NCI-H446 (cell line): ENCODE measurements around the gene DOCK11.
A peak's percentile ranks its signal among the peaks of the same experiment; 100 is the strongest.
"Not testable (repeated sequence)": the region's sequence is repeated elsewhere in the genome, so short reads cannot be mapped to it uniquely, and the experiment has no call there.

ENCODE experiments used
- DNase-seq, 2 experiments: peaks; one replicate each; lab custom pipeline; 2025; lab: John Stamatoyannopoulos, UW

DOCK11 gene

DNA sequence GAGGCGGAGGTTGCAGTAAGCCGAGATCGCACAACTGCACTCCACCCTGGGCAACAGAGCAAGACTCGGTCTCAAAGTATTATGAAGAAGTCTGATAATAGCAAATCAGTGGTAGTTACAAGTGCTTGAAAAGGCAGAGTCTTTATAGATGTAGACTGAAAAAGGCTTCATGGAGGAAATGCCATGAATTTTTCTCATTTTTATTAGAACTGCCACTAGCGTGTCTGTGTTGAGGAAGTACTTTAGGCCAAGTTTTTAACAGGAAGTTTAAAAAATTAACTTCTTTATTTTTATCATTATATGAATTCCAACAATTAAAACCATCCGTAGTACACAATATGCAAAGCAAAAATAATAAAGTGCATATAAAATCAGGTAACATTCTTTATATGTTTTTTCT, 199.0 kb downstream of the DOCK11 start:
- DNase-seq = no peak

DNA sequence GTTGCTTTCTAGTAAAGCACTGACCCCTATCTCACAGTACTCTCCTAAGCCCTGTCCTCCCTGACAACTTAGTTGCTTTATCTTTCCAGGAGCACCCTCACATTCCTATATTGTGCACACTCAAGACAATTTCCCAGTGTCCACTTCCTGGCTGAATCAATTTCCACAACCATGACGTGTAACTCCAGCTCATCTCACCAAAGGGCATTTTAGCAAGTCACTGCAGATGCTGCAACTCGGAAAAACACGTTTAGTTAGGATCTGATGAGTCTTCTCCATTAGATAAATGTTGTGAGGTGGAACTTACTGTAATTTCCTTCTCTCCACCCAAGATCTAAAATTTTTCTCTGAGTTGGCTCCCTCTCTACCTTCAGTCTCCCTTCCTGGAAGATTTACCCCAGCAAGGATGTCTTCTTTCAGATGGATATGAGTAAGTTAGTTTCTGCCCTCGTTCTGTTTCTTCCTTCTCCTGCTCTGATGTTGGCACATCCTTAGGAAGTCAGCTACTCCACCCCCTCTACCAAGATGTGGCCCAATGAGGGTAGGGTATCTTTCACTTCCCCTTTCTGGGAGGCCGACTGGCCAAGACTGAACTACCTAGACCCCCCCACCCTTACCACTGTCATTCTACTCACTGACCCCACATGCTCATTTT, 203.0 kb downstream of the DOCK11 start:
- DNase-seq = no peak

DNA sequence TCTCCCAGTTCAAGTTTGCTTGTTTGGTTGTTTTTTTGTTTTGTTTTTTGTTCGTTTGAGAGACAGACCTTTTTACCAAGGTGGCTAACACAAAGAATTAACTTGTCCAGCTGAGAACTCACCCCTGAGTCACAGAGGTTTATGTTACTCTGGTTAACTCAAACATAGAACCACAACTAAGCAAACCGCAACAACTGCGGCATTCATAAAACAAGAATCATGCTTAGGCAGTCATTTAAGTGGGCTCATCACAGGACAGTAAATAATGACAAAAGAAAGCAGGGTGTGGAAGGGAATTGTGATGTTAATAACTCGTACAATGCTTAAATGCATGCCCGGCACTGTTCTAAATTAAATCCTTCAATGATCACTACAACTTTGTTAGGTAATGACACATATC, 207.1 kb downstream of the DOCK11 start:
- DNase-seq = no peak

DNA sequence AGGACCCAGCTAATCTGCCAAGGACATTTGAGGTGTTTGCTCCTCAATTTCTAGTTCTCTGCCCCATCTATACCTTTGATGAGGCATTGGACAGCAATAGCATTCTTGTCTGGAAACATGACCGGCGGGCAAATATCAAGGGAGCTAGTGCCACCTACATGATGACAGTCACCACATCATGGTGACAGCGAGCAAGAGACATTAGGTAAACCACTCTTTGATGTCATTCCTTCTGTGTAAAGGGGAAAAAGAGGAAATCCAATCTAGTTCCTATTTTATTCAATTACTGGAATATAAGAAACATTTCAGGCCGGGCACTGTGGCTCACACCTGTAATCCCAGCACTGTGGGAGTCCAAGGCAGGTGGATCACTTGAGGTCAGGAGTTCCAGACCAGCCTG, 211.1 kb downstream of the DOCK11 start:
- no peak for DNase-seq

DNA sequence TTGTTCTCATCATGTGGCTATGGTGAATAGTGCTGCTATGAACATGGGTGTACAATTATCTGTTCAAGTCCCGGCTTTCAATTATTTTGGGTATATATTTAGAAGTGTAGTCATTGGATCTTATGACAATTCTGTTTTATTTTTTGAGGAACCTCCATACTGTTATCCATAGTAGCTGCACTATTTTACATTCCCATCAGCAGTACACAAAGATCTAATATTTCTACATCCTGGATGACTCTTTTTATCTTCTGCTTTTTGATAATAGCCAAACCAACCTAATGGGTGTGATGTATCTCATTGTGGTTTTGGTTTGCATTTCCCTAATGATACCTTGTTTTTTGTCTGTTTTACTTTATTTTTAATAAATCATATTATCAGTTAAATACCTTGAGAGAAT, 218.9 kb downstream of the DOCK11 start:
- DNase-seq = no peak

DNA sequence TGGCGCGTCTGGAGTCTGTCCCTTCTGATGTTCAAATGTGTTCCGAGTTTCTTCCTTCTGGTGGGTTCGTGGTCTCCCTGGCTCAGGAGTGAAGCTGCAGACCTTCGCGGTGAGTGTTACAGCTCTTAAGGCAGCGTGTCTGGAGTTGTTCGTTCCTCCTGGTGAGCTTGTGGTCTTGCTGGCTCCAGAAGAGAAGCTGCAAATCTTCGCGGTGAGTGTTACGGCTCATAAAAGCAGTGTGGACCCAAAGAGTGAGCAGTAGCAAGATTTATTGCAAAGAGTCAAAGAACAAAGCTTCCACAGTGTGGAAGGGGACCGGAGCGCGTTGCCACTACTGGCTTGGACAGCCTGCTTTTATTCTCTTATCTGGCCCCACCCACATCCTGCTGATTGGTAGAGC, 220.3 kb downstream of the DOCK11 start:
- DNase-seq = not testable (repeated sequence)

DNA sequence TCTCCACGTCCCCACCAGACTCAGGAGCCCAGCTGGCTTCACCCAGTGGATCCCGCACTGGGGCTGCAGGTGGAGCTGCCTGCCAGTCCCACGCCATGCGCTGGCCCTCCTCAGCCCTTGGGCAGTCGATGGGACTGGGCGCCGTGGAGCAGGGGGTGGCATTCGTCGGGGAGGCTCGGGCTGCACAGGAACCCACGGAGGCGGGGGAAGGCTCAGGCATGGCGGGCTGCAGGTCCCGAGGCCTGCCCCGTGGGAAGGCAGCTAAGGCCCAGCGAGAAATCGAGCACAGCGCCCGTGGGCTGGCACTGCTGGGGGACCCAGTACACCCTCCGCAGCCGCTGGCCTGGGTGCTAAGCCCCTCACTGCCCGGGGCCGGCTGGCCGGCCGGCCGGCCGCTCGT, 221.2 kb downstream of the DOCK11 start:
- DNase-seq = not testable (repeated sequence)

DNA sequence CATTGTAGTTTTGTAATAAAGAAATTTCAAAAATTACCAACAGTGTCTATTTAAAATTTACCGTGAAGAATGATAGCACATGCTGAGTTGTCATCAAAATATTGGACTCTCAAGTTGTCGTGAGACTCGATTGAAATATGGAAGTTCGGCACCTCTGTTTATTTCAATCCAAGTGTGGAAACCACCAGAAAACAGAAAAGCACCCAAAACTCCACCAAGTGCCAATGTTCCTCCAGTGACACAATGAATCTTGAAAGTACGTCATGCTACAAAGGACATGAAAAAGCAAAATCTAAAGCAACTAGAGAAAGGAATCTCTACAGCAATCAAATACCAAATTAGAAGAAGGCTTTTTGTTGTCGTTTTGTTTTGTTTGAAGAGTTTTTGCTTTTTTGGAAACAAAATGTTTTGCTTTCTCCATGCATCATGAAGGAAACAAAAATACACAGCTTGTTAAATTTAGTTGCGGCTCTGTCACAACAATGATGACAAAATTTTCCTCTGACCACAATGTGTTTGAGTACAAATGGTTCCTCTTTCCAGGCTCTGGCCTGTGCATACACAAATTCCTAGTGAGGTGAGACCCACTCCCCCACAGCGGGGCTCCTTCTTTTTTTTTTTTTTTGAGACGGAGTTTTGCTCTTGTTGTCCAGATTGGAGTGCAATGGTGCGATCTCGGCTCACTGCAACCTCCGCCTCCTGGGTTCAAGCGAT, 222.2 kb downstream of the DOCK11 start:
- no peak for DNase-seq

DNA sequence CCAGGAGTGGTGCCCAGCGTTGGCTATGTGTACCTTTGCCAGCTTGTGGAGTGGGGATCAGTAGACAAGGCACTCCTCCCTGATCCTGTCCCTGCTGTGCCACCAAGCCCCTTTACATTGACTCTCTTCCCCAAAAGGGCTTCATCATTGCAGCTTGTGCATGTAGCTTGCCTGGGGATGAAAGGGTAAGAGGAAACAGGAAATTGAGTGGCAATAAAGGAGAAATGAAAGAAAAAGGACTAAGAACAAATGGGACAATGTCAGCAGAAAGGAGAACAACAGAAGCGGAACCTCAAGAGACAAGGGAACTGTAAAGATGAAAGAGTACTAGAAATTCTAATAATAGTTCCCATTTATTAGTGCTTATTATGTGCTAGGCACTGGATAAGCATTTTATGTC, 223.1 kb downstream of the DOCK11 start:
- DNase-seq = no peak

DNA sequence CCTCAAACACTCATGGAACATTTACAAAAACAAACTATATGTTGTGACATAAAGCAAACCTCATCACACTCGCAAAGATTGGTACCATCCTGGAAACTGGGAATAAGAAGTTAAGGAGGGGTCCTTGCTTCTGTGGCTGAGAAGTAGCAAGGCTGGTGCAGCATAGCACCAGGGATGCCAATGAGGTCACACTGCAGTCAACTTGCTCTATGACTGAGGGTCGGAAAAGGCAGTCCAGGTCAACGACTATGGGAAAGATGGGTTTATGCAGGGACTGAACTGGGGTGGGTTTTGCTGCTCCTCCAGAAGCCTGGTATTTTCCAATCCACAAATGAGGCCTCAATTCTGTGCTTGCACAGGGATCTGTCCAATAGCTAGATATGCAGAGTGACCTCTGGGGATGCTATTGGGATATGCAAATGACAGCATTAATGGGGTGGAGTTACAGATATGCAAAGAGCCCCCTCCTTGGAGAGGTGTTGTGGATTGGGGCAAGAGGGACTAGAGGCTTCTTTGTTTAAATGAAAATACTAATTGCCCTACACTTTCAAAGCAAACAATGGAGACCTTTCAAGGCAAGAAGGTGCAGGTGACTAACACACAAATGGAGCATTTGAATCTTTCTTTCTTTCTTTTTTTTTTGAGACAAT, 224.6 kb downstream of the DOCK11 start:
- no peak for DNase-seq

DNA sequence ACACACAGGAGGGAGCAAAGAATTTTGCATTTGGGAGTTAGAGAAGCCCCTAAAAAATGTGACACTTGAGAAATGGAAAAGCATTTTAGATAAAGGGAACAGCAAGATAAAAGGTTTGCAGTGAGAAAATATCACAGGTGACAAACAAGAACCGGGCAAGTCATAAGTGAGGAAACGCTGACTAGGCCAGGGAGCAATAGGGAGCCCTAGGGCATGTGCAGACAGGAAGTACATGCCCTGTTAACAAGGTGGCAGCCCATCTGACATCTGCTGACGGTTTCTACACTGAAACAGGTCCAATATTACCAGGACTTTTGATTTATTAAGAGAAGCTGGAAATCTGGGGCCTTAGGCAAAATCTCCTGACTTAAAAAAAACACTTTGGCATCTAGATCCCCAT, 227.8 kb downstream of the DOCK11 start:
- no peak for DNase-seq

DNA sequence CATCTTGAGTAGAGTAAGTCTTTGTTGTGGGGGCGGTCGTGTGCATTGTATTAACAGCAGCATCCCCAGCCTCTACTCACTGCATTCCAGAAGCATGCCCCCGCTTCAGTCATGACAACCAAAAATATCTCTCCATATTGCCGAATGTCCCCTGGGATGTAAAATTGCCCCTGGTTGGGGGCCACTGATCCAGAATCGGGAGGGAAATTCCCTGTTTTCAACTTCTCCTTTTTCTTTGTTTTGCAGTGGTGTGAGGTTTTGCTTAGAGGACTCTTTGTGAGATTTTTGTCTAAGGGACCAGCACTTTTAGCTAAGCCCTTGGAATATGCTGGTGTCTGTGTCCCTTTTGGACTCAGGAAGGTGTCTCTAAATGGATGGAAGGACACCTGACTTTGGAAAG, 228.8 kb downstream of the DOCK11 start:
- DNase-seq = no peak

DNA sequence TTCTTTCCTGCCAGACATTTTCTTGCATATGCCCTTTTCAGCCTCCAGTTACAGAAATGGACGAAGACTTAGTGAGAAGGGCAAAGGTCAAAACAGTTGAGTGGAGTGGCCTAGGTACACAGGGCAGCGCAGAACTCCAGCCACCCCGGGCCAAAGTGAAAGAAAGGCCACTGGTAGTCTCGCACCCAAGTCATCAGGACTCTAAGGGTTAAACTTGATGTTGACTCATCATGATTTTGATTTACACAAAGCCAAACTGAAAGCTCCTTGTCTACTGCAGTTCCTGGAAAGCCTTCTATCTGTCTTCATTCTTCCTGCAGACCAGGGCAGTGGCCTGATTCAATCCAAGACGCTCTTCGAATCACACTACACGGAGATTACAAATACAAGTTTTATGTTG, 229.2 kb downstream of the DOCK11 start:
- DNase-seq = no peak

DNA sequence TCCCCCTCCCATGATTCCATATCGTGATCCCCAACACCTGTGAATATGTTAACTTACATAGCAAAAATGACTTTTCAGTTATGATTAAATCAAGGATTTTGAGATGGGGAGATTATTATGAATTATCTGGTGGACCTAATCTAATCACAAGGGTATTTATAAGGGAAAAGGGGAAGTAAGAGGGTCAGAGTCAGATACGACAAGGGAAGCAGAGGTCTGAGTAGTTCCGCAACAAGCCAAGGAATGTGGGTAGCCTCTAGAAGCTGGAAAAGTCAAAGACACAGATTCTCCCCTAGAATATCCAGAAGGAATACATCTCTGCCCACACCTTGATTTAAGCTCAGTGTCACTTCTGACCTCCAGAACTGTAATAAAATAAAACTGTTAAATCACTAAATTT, 230.8 kb downstream of the DOCK11 start:
- no peak for DNase-seq

DNA sequence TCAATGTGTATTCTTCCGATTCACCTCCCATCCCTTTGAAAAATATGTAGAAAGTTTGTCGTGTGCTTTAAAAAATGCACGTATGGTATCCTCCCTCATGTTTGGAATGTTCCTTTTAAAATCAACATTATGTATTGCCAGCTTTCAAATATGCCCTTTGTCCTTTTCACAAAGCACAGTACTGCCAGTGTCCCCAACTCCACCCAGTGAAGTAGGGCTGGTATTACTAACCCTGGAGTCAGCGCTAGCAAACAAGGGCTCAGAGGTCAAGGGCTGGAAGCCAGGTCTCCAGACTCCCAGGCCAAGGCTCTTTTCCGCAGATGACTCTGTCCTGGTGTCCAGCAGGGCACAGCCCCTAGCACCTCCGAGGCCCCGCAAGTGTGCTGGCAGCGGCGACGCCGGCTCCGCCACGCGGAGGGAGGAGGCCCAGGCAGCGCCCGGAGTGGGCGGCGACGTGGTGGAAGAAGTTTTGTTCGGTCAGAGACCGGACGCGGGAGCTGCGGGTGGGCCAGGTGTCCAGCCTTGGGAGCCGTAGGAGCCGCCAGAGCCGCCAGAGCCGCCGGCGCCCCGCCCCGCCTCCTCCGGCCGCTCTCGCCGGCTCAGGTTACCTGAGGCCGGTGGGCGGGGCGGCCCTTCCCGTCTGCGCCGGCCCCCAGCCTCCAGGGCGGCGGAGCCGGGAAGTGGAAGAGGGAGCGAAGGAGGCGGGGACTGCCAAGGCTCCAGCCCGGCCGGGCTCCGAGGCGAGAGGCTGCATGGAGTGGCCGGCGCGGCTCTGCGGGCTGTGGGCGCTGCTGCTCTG, 231.5 kb downstream of the DOCK11 start, which contains the start of gene IL13RA1:
Gene IL13RA1 (plus strand): TSS at position 720 of the 799 bp plus-strand sequence. CDS start 33 bp downstream, at position 753.
- peak in 1 of 2 experiments; percentile 65 for DNase-seq

DNA sequence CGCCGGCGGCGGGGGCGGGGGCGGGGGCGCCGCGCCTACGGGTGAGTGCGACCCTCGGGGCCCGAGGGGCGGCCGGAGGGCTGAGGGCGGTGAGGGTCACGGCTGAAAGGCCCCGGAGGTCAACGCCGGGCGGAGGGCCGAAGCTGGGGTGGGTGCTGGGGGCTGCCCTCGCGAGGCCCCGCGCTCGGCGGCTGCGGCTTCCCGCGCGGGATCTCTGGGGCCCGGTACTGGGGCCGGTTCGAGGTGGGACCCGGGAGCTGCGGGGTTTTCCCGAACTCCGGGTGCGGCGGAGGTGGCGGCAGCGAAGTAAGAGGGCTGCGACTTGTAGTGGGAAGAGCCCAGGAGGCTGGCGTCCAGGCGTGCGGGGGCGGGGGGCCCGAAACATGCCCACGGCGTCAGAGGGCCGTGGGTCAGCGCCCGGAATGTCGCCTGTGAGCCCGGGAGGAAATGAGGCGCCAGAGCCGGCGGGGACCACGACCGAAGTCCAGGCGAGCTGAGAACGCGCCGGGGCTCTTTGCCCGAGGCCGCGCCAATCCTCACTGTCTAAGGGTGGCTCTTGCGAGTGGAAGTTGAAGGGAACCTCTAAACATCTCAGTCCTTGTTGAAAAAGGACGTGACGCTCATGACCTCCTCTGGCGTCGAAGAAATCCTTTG, 232.2 kb downstream of the DOCK11 start:
- DNase-seq = no peak

DNA sequence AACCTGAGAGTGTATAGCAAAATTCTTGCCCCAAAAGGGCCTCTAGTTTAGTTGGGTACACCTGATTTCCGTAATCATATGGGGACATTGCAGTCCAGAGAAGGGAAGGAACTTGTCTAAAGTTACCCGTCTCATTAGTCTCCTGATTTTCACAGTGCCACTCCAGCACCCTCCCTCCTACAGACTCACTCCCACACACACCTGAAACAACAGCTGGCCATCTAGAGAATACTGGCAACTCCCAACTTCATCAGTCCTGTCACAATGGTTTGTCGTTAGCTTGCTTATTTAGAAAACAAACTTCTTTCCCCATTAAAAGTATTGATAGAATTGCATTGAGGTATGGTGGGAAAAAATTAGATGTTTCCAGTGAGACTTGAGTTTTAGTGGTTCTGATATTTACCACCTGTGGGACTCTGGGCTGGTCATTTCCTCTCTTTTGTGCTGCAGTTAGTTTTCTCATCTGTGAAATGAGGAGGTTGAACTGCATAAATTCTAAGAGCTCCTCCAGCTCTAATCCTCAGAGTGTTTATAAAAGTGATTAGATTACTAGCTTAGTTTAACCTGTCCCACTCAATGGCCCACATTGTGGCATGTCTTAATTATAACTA, 233.5 kb downstream of the DOCK11 start:
- no peak for DNase-seq

DNA sequence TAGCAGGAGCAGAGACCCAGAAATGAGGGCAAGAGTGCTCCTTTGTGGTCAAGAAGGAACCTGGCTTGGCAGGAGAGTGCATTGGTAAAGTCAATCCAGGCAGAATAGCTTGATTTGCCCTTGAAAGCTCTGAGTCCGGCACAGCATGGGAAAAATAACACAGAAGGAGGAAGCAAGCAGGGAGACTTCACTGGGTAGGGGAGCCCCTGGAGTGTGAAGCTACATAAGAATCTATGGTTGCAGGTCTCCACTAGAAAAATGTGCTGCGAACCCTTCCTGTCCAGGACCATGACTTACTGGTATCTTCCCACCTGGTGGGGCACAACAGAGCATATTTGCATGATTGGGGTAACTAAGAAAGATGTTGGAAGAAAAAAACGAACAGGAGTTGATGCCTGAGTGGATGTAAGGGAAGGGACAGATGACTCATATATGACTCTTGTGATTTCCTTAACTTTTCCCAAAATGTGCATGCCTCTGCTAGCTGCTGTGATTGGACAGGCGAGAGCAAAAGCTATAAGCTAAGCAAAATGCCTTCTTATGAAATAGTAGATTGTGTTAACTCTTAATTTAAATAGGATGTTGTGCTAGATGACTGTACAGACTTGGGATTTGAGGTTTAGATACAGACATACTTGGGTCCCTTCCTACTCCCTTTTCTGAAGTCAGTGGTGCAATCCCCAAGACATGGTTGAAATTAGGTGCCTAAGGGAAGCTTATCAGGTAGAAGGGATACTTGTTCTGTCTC, 235.1 kb downstream of the DOCK11 start:
- DNase-seq = no peak

DNA sequence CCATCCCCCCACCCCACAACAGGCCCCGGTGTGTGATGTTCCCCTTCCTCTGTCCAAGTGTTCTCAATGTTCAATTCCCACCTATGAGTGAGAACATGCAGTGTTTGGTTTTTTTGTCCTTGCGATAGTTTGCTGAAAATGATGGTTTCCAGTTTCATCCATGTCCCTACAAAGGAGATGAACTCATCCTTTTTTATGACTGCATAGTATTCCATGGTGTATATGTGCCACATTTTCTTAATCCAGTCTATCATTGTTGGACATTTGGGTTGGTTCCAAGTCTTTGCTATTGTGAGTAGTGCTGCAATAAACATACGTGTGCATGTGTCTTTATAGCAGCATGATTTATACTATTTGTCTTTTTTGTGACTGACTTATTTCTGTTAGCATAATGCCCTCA, 236.9 kb downstream of the DOCK11 start:
- DNase-seq = not testable (repeated sequence)

DNA sequence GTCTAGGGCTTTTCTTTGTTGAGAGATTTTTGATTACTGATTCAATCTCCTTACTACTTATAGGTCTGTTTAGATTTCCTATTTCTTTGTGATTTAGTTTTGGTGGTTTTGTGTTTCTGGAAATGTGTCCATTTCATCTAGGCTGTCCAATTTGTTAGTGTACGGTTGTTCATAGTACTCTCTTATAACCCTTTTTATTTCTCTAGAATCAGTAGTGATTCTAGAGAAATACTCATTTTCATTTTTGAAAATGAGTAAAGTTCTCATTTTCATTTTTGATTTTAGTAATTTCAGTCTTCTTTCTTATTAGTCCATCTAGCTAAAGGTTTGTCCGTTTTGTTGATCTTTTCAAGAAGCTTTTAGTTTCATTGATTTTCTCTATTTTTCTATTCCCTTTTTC, 239.3 kb downstream of the DOCK11 start:
- no peak for DNase-seq
